Thyroid gland (tissue), 4 donors: ENCODE measurements around the gene CLSTN1. TPM values are rescaled to one million over a fixed set of nuclear protein-coding genes. Genes with fewer than 3 reads are reported as not detected.
"Not testable (repeated sequence)": the region's sequence is repeated elsewhere in the genome, so short reads cannot be mapped to it uniquely, and the experiment has no call there.

ENCODE experiments used
- DNase-seq, 2 donors: peaks; one replicate each; pipeline ENCODE4 v3.0.0-alpha.2; 2019
- H3K27ac ChIP-seq, 3 donors: fragments of 200-600 bp; sonication (generic); 1 replicate in 2 of 3; 2 replicates in 1 of 3; pipeline ENCODE4 v1.5.1; 2016 to 2019; ENCODE audit warnings: mild to moderate bottlenecking in 1 of 3, moderate library complexity in 1 of 3
- H3K27me3 ChIP-seq: fragments of 200-600 bp; sonication (generic); one replicate; pipeline ENCODE4 v1.5.1; 2019
- H3K36me3 ChIP-seq, 2 donors: fragments of 200-600 bp; sonication (generic); one replicate each; pipeline ENCODE4 v1.5.1; 2016 to 2019
- H3K4me1 ChIP-seq, 2 donors: fragments of 200-600 bp; sonication (generic); one replicate each; pipeline ENCODE4 v1.5.1; 2017 to 2019
- H3K4me3 ChIP-seq, 3 donors: fragments of 200-600 bp; sonication (generic); replicated peaks in 1 of 3; 1 replicate in 2 of 3; 2 replicates in 1 of 3; pipeline ENCODE4 v1.5.1; 2016; ENCODE audit warnings: mild to moderate bottlenecking in 1 of 3
- H3K9me3 ChIP-seq: fragments of 200-600 bp; sonication (generic); one replicate; pipeline ENCODE4 v1.5.1; 2017
- POLR2A ChIP-seq, 2 donors: fragments of 450-650 bp; IDR thresholded peaks; one replicate each; pipeline ENCODE4 v1.6.1; 2017; ENCODE audit warnings: antibody characterized with exemption in 2 of 2, mild to moderate bottlenecking in 2 of 2, moderate library complexity in 1 of 2
- WGBS, 2 donors: methylation state at CpG; one replicate each; pipeline ENCODE4 v1.1.5; 2017; 5-methylcytosine and 5-hydroxymethylcytosine counted together
- intact Hi-C: fragments of 100-400 bp; cut with DNase I; formaldehyde crosslinking; loops from one replicate; pipeline ENCODE4 v1.15.1; 2023
- total RNA-seq, 4 donors: library from RNA; depleted of rRNA; stranded (reverse); fragments of >200 nt; gene quantifications; one replicate each; pipeline ENCODE4 v1.2.3, GENCODE V29; 2016
- TF ChIP-seq, protein P1 (sequence below), 6 experiments: fragments of 200-600 bp in 3 of 6; fragments of 450-650 bp in 3 of 6; sonication (generic) in 3 of 6; IDR thresholded peaks; one replicate each; pipeline ENCODE4 v1.5.1; 2016 to 2019; ENCODE audit warnings: antibody characterized with exemption in 6 of 6, mild to moderate bottlenecking in 2 of 6, inconsistent platforms in 1 of 6, moderate library complexity in 1 of 6

The CLSTN1 gene
- total RNA-seq, 4 donors from 2014 or later, result 59.5 to 85.0 (median 81.5) TPM

DNA sequence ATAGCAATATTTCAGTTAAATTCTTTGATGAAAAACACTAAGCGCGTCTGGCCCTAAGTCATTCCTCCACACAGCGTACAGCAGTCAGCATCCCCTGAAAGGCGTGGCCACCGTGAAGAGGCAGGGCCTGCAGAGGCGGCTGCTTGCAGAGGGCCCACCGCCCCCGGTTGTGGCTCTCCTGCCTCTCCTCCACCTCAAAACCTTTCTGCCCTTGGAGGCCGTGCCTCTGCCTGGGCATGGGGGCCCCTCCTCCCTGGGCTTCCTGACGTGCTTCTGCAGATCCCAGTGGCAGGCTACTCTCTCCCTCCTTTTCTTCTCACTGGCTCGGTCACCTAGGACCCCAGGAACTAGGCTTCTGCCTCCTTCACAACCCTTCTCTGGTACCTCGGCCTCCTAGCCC is 16.2 kb downstream of the CLSTN1 start:
- WGBS, 2 donors, result 78 to 80% methylated on average over 12 of the region's 12 CpGs
- Histone ChIP-seq H3K27ac (peak overlapping the region in 2 of 3 donors; percentile 24 to 50), H3K4me3 (no peak overlapping the region), H3K36me3 (no peaks in the 10 kb centered on the region), H3K4me1 (peaks cover 53 to 74% of the 10 kb centered on the region in 2 donors), H3K9me3 (no peaks in the 10 kb centered on the region), H3K27me3 (no peaks in the 10 kb centered on the region)
- intact Hi-C loops, result no loop called here
- TF ChIP-seq, protein P1, sequence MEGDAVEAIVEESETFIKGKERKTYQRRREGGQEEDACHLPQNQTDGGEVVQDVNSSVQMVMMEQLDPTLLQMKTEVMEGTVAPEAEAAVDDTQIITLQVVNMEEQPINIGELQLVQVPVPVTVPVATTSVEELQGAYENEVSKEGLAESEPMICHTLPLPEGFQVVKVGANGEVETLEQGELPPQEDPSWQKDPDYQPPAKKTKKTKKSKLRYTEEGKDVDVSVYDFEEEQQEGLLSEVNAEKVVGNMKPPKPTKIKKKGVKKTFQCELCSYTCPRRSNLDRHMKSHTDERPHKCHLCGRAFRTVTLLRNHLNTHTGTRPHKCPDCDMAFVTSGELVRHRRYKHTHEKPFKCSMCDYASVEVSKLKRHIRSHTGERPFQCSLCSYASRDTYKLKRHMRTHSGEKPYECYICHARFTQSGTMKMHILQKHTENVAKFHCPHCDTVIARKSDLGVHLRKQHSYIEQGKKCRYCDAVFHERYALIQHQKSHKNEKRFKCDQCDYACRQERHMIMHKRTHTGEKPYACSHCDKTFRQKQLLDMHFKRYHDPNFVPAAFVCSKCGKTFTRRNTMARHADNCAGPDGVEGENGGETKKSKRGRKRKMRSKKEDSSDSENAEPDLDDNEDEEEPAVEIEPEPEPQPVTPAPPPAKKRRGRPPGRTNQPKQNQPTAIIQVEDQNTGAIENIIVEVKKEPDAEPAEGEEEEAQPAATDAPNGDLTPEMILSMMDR (IDR thresholded peaks at IDR 0.05), result no peak
- no peak for TF ChIP-seq POLR2A (IDR thresholded peaks at IDR 0.05)
- DNase-seq, result no peak

DNA sequence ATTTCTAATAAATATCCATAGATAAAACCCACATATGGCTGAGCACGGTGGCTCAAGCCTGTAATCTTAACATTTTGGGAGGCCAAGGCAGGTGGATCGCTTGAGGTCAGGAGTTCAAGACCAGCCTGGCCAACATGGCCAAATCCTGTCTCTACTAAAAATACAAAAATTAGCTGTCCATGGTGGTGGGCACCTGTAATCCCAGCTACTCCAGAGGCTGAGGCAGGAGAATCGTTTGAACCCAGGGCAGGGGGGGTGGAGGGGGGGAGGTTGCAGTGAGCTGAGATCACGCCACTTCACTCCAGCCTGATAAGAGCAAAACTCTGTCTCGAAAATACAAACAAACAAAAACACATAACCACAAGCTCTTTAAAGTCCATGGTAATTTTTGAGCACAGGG is 17.8 kb downstream of the CLSTN1 start:
- DNase-seq, result not testable (repeated sequence)
- peaks cover 38 to 66% of the 10 kb centered on the region in 2 donors for H3K4me1 ChIP-seq

DNA sequence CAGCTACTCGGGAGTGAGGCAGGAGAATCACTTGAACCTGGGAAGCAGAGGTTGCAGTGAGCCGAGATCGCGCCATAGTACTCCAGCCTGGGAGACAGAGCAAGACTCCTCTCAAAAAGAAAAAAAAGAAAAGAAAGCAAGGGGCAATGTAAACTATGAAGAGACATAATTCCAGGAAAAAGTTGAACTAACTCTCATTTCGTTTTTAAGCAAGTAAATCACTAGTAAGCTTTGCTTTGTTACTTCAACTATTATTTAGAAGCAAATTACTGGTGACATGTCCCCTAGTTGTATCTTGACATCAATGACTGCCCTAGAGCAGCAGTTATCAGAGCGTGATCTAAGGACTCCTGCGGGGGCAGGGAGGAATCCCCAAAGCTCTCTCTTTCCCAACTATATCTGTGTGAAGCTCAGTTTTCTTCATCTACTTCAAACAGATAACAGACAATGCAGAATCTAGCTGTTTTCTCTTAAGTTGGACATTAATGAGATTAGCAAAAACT is 18.7 kb downstream of the CLSTN1 start:
- WGBS, 2 donors, result 29 to 42% methylated on average over 7 of the region's 7 CpGs
- Histone ChIP-seq H3K36me3 (no peaks in the 10 kb centered on the region), H3K4me3 (no peak overlapping the region), H3K27ac (peak overlapping the region; percentile 73 to 78 (median 76)), H3K9me3 (no peaks in the 10 kb centered on the region), H3K27me3 (no peaks in the 10 kb centered on the region), H3K4me1 (peaks cover 35 to 58% of the 10 kb centered on the region in 2 donors)
- peak; percentile 51 to 53 for DNase-seq
- TF ChIP-seq, protein P1 (IDR thresholded peaks at IDR 0.05), result no peak
- intact Hi-C loops, result no loop called here

More for the DNA sequence above, 17.8 kb downstream of the CLSTN1 start:
- peak overlapping the region in 2 of 3 donors; percentile 24 to 50 for H3K27ac ChIP-seq
- H3K27me3 ChIP-seq, H3K36me3 ChIP-seq, intact Hi-C loops, H3K9me3 ChIP-seq, H3K4me3 ChIP-seq: not testable (repeated sequence)
- WGBS, 2 donors, result 87 to 88% methylated on average over 5 of the region's 5 CpGs

- Histone ChIP-seq H3K4me1 (peaks cover 26 to 50% of the 10 kb centered on the region in 2 donors), H3K27ac (peak overlapping the region in 1 of 3 donors; percentile 24)
- H3K4me3 ChIP-seq, H3K36me3 ChIP-seq, intact Hi-C loops, DNase-seq, H3K9me3 ChIP-seq, H3K27me3 ChIP-seq: not testable (repeated sequence)
- WGBS, 2 donors, result 94% methylated on average over 13 of the region's 13 CpGs
Observed at GRCh38 chr1:9803003-9803918, 20.5 kb downstream of the CLSTN1 start.

GRCh38 chr1:9801909-9802308 is 21.9 kb downstream of the CLSTN1 start:
- Histone ChIP-seq H3K36me3 (no peaks in the 10 kb centered on the region), H3K9me3 (no peaks in the 10 kb centered on the region), H3K27me3 (no peaks in the 10 kb centered on the region), H3K4me1 (peaks cover 33 to 49% of the 10 kb centered on the region in 2 donors), H3K27ac (no peak overlapping the region), H3K4me3 (no peak overlapping the region)
- intact Hi-C loops, result no loop called here
- TF ChIP-seq, protein P1 (IDR thresholded peaks at IDR 0.05), result no peak
- no peak for TF ChIP-seq POLR2A (IDR thresholded peaks at IDR 0.05)
- WGBS, 2 donors, result 100% methylated on average over 1 of the region's 1 CpG
- DNase-seq, result no peak
